Stomach (tissue), 4 donors: Measurements from ENCODE around the gene P2RX4.

Source experiments
- CTCF ChIP-seq, 7 experiments: fragments of 450-650 bp in 4 of 7; fragments of 200-600 bp in 3 of 7; sonication (generic) in 3 of 7; IDR thresholded peaks; one replicate each; pipeline ENCODE4 v1.5.1; 2016 to 2019; ENCODE audit warnings: antibody characterized with exemption in 7 of 7, control low read depth in 2 of 7, mild to moderate bottlenecking in 1 of 7
- EP300 ChIP-seq: sonication (generic); formaldehyde crosslinking; IDR thresholded peaks from one replicate; pipeline ENCODE4 v1.6.1; 2017; ENCODE audit warnings: antibody characterized with exemption
- POLR2A ChIP-seq, 4 donors: fragments of 450-650 bp; IDR thresholded peaks; one replicate each; pipeline ENCODE4 v1.6.1; 2016; ENCODE audit warnings: antibody characterized with exemption in 4 of 4, control low read depth in 2 of 4, mild to moderate bottlenecking in 1 of 4, moderate library complexity in 1 of 4
- POLR2AphosphoS5 ChIP-seq, 3 donors: sonication (generic); formaldehyde crosslinking; IDR thresholded peaks; one replicate each; pipeline ENCODE4 v1.6.1; 2016; ENCODE audit warnings: antibody characterized with exemption in 3 of 3

GRCh38 chr12:121176826-121177529, 33.0 kb upstream of the P2RX4 start:
- TF ChIP-seq POLR2A (IDR thresholded peaks at IDR 0.05) (no peak), EP300 (no peak), CTCF (IDR thresholded peaks at IDR 0.05) (no peak), POLR2AphosphoS5 (IDR thresholded peaks at IDR 0.05) (no peak)
